K562 (cell line): ENCODE data around the gene KIAA0825. TPM values are rescaled to one million over a fixed set of nuclear protein-coding genes. Genes with fewer than 3 reads are reported as not detected.
A peak's percentile ranks its signal among the peaks of the same experiment; 100 is the strongest.

Experiments used
- ATAC-seq: fragments of 200-7000 bp; cut with Tn5 transposase; 3 replicates; pipeline ENCODE4 v1.9.1; 2020; ENCODE audit warnings: moderate library complexity
- BruUV-seq: library from RNA; stranded (reverse); fragments of 400-500 nt; replicated peaks from 2 replicates; lab custom pipeline; 2021; lab: Mats Ljungman, UMichigan
- CTCF ChIA-PET: fragments of 300-600 bp; formaldehyde crosslinking; extraction: SDS; loops from one replicate; lab custom pipeline; 2021; ENCODE audit warnings: low intra/inter-chr PET ratio; lab: Yijun Ruan, JAX
- POLR2A ChIA-PET: fragments of 300-600, 350-650 bp; sonication (Branson Sonifier 250); formaldehyde crosslinking; extraction: SDS; loops from one replicate; lab custom pipeline; 2021; ENCODE audit warnings: antibody characterized with exemption, inconsistent platforms; lab: Yijun Ruan, JAX
- DNase-seq, 4 experiments: peaks; one replicate each; pipeline versions ENCODE4 v3.0.0 to v3.0.0-alpha.2; 2011 to 2018; ENCODE audit warnings: low spot score in 3 of 4, mixed read lengths in 3 of 4; ENCODE audit errors: extremely low read depth in 1 of 4
- FAIRE-seq: peaks from 2 replicates; lab custom pipeline; 2011; peaks lifted over from hg19 to GRCh38; lab: Jason Lieb, UNC
- H2AFZ ChIP-seq: 2 replicates; pipeline ENCODE4 v1.6.0; 2011; ENCODE audit warnings: low read depth, low read length, control low read depth, inconsistent platforms
- H3K27ac ChIP-seq: fragments of 200-600 bp; 3 replicates; pipeline ENCODE4 v1.8.0; 2011; ENCODE audit warnings: low read depth, mild to moderate bottlenecking, control low read depth, inconsistent platforms, low read length, moderate library complexity, mixed read lengths; ENCODE audit errors: extremely low read depth
- H3K27me3 ChIP-seq, 2 experiments: fragments of 300-600 bp in 1 of 2; 2 replicates in 1 of 2; 3 replicates in 1 of 2; pipeline versions ENCODE4 v1.6.0 to v1.8.0; 2011; ENCODE audit warnings: inconsistent platforms in 2 of 2, low read length in 2 of 2, mild to moderate bottlenecking in 1 of 2, mixed read lengths in 1 of 2, moderate library complexity in 1 of 2; ENCODE audit not compliant: control insufficient read depth in 2 of 2, insufficient read depth in 2 of 2
- H3K36me3 ChIP-seq: fragments of 300-600 bp; 3 replicates; pipeline ENCODE4 v1.8.0; 2011; ENCODE audit warnings: mild to moderate bottlenecking, low read length, inconsistent platforms; ENCODE audit not compliant: control insufficient read depth, insufficient read depth
- H3K4me1 ChIP-seq, 2 experiments: fragments of 200-600 bp in 1 of 2; replicated peaks in 1 of 2; 2 replicates in 1 of 2; 3 replicates in 1 of 2; pipeline versions ENCODE4 v1.5.1 to v1.8.0; 2011; ENCODE audit warnings: inconsistent platforms in 2 of 2, low read length in 2 of 2, mild to moderate bottlenecking in 1 of 2, mixed read lengths in 1 of 2, moderate library complexity in 1 of 2; ENCODE audit not compliant: control insufficient read depth in 2 of 2, insufficient read depth in 2 of 2
- H3K4me2 ChIP-seq: 2 replicates; pipeline ENCODE4 v1.6.1; 2011; ENCODE audit warnings: low read length, control low read depth, inconsistent platforms, mixed read lengths; ENCODE audit not compliant: insufficient read depth
- H3K4me3 ChIP-seq: fragments of 200-600 bp; sonication (generic), shearing (Covaris generic); 2 replicates; pipeline ENCODE4 v1.5.1; 2016; ENCODE audit warnings: control low read depth, inconsistent platforms
- H3K79me2 ChIP-seq: fragments of 200-600 bp; 3 replicates; pipeline ENCODE4 v1.8.0; 2011; ENCODE audit warnings: low read length, inconsistent platforms; ENCODE audit not compliant: control insufficient read depth, insufficient read depth
- H3K9ac ChIP-seq, 2 experiments: 2 replicates each; pipeline versions ENCODE4 v1.6.0 to v1.6.1; 2011; ENCODE audit warnings: low read depth in 2 of 2, low read length in 2 of 2, control low read depth in 1 of 2, inconsistent platforms in 1 of 2, mild to moderate bottlenecking in 1 of 2, mixed read lengths in 1 of 2; ENCODE audit not compliant: insufficient read depth in 1 of 2
- H3K9me1 ChIP-seq: one replicate; pipeline ENCODE4 v1.6.0; 2011; ENCODE audit warnings: inconsistent platforms, mild to moderate bottlenecking, low read length, moderate library complexity; ENCODE audit not compliant: control insufficient read depth, insufficient read depth
- H3K9me3 ChIP-seq: replicated peaks from 2 replicates; pipeline ENCODE4 v1.5.1; 2011; ENCODE audit warnings: low read depth, low read length, inconsistent platforms; ENCODE audit not compliant: control insufficient read depth, insufficient read depth
- H4K20me1 ChIP-seq: replicated peaks from 2 replicates; pipeline ENCODE4 v1.6.1; 2011; ENCODE audit warnings: low read length, inconsistent platforms, mixed read lengths; ENCODE audit not compliant: control insufficient read depth, insufficient read depth
- ELF4 ChIP-seq: fragments of 450-650 bp; formaldehyde crosslinking; IDR thresholded peaks from 2 replicates; pipeline ENCODE4 v1.4.0; 2022; ENCODE audit warnings: missing genetic modification characterization
- FOSL1 ChIP-seq: fragments of 200-800 bp; sonication (Bioruptor generic); conservative IDR thresholded peaks from 2 replicates; pipeline ENCODE4 v1.6.1; 2016; ENCODE audit warnings: missing genetic modification characterization, missing compliant biosample characterization
- FOXO4 ChIP-seq: fragments of 450-650 bp; formaldehyde crosslinking; IDR thresholded peaks from 2 replicates; pipeline ENCODE4 v1.4.0; 2020; ENCODE audit warnings: mild to moderate bottlenecking, moderate library complexity
- GTF2B ChIP-seq: IDR thresholded peaks from 2 replicates; pipeline ENCODE4 v1.6.1; 2011; ENCODE audit not compliant: insufficient read length; ENCODE audit errors: extremely low read depth
- MBD1 ChIP-seq: fragments of 250-450 bp; sonication (Bioruptor Pico); IDR thresholded peaks from 2 replicates; pipeline ENCODE4 v1.8.0; 2022; ENCODE audit warnings: inconsistent platforms
- NUFIP1 ChIP-seq: fragments of 450-650 bp; IDR thresholded peaks from 2 replicates; pipeline ENCODE4 v1.6.1; 2018; ENCODE audit not compliant: partially characterized antibody
- TGIF2 ChIP-seq: sonication (generic); formaldehyde crosslinking; IDR thresholded peaks from 2 replicates; pipeline ENCODE4 v1.8.1; 2022; ENCODE audit warnings: mild to moderate bottlenecking, missing genetic modification reagents, moderate library complexity
- WGBS: fragments of 100-300 bp; shearing (Covaris generic); methylation state at CpG from one replicate; pipeline ENCODE4 v1.1.6; 2016; ENCODE audit warnings: low coverage, mixed read lengths; ENCODE audit not compliant: insufficient coverage; ENCODE audit errors: missing lambda C conversion rate; 5-methylcytosine and 5-hydroxymethylcytosine counted together
- in situ Hi-C: fragments of 300-500 bp; cut with MboI; formaldehyde crosslinking; loops from 4 replicates; pipeline ENCODE4 v1.15.0; 2018; ENCODE audit warnings: inconsistent platforms, mixed read lengths
- intact Hi-C: fragments of 100-400 bp; cut with micrococcal nuclease; formaldehyde crosslinking; loops from 2 replicates; pipeline ENCODE4 v1.14.2; 2022
- polyA plus RNA-seq, 8 experiments: library from polyadenylated mRNA; depleted of rRNA in 4 of 8; stranded (reverse) in 5 of 8; unstranded in 3 of 8; fragments of >200 nt; fragmentation: Nextera tagmentation in 2 of 8; fragmentation: Illumina TruSeq in 1 of 8; extraction: Ambion mirVana in 2 of 8; extraction: Trizol in 1 of 8; gene quantifications; 2 replicates each; pipeline versions ENCODE4 v1.2.1 to v1.2.3, GENCODE V29; 2011 to 2014; ENCODE audit warnings: inconsistent platforms in 1 of 8, missing spikeins in 1 of 8
- total RNA-seq, 7 experiments: library from RNA; depleted of rRNA in 6 of 7; stranded (reverse); fragments of >200 nt in 6 of 7; fragmentation: Illumina TruSeq in 2 of 7; extraction: Trizol in 2 of 7; gene quantifications; 2 replicates each; pipeline versions ENCODE4 v1.2.1 to v1.2.3, GENCODE V29; 2011 to 2021; ENCODE audit warnings: low replicate concordance in 1 of 7

Gene KIAA0825
- total and polyA plus RNA-seq, 9 of the 15 experiments (the other 6 are each of a cell fraction or from before 2014, with no cell fraction given) = 0.05 to 0.36 (median 0.16) TPM; not detected in 1

GRCh38 chr5:94614156-94614805 is 4.1 kb downstream of the KIAA0825 start:
- POLR2A ChIA-PET = no interaction called here
- FAIRE-seq = no peak
- Histone ChIP-seq H3K27me3 (no peaks in the 10 kb centered on the region), H3K4me2 (no peak overlapping the region), H3K4me3 (no peak overlapping the region), H2AFZ (no peak overlapping the region), H3K27ac (no peak overlapping the region), H3K9me3 (no peaks in the 10 kb centered on the region), H3K9me1 (no peaks in the 10 kb centered on the region), H3K4me1 (peaks cover 0 to 3% of the 10 kb centered on the region in 2 experiments; a peak in 2 of 5 replicates), H4K20me1 (no peaks in the 10 kb centered on the region), H3K36me3 (no peaks in the 10 kb centered on the region), H3K9ac (no peak overlapping the region), H3K79me2 (peaks cover 8% of the 10 kb centered on the region)
- DNase-seq = no peak
- intact Hi-C loops = loop anchor here (5.0 kb wide), 2 partner anchors 87 to 238 kb away; no protein-coding TSS in a partner anchor
- 79% methylated on average over 2 of the region's 2 CpGs for WGBS
- TF ChIP-seq TGIF2 (no peak), FOXO4 (CRISPR knock-in tag) (no peak)
- no peak for ATAC-seq
- CTCF ChIA-PET = interaction anchor here (0.6 kb wide), 1 partner anchor 13 kb away, joined by 3 read pairs; no protein-coding TSS in a partner anchor
- BruUV-seq = no TSS peak
- in situ Hi-C loops = no loop called here

- in situ Hi-C loops = no loop called here
- TF ChIP-seq FOSL1 (tag) (no peak), ELF4 (no peak), NUFIP1 (no peak), GTF2B (no peak), MBD1 (CRISPR knock-in tag) (no peak)
These were observed 4.8 kb downstream of the KIAA0825 start for GRCh38 chr5:94613583-94613982.

More at GRCh38 chr5:94613583-94613982, 4.8 kb downstream of the KIAA0825 start:
- Histone ChIP-seq H3K36me3 (no peaks in the 10 kb centered on the region), H3K79me2 (peaks cover under 1% of the 10 kb centered on the region; the same call in 2 of the 3 replicates), H3K4me2 (no peak overlapping the region), H3K9me3 (no peaks in the 10 kb centered on the region), H2AFZ (no peak overlapping the region), H3K4me3 (no peak overlapping the region), H3K9me1 (no peaks in the 10 kb centered on the region), H3K4me1 (peaks cover 0 to under 1% of the 10 kb centered on the region in 2 experiments; a peak in 2 of 5 replicates), H4K20me1 (no peaks in the 10 kb centered on the region), H3K27me3 (no peaks in the 10 kb centered on the region), H3K9ac (no peak overlapping the region), H3K27ac (no peak overlapping the region)
- ChIA-PET POLR2A (no interaction called here), CTCF (no interaction called here)
- no TSS peak for BruUV-seq
- intact Hi-C loops = loop anchor here (1.0 to 5.0 kb wide), 3 partner anchors 86 to 239 kb away; no protein-coding TSS in a partner anchor
- ATAC-seq (peak; percentile 71), DNase-seq (peak in 3 of 4 experiments; percentile 16 to 71 (median 39)), FAIRE-seq (no peak)
- WGBS = 31% methylated on average over 2 of the region's 2 CpGs
